Ectodermal cell (in vitro differentiated cells): ENCODE measurements around the gene CDIPT.
A peak's percentile ranks its signal among the peaks of the same experiment; 100 is the strongest.
"Not testable (repeated sequence)": the region's sequence is repeated elsewhere in the genome, so short reads cannot be mapped to it uniquely, and the experiment has no call there.

Source experiments
- H3K27ac ChIP-seq: 2 replicates; pipeline ENCODE4 v1.7.0; 2013; ENCODE audit warnings: mild to moderate bottlenecking, low read depth, low read length; ENCODE audit not compliant: insufficient read depth, poor library complexity, severe bottlenecking
- H3K27me3 ChIP-seq: 2 replicates; pipeline ENCODE4 v1.7.0; 2013; ENCODE audit warnings: mild to moderate bottlenecking, low read length; ENCODE audit not compliant: insufficient read depth, control insufficient read depth, poor library complexity, severe bottlenecking
- H3K36me3 ChIP-seq: one replicate; pipeline ENCODE4 v1.7.0; 2013; ENCODE audit warnings: low read length; ENCODE audit not compliant: control insufficient read depth, insufficient read depth
- H3K4me1 ChIP-seq: one replicate; pipeline ENCODE4 v1.7.0; 2013; ENCODE audit warnings: low read length; ENCODE audit not compliant: control insufficient read depth, insufficient read depth
- H3K4me3 ChIP-seq: 2 replicates; pipeline ENCODE4 v1.7.0; 2013; ENCODE audit warnings: low read depth, low read length, control low read depth; ENCODE audit not compliant: insufficient read depth
- H3K9me3 ChIP-seq: 2 replicates; pipeline ENCODE4 v1.7.0; 2013; ENCODE audit warnings: mild to moderate bottlenecking, low read length, moderate library complexity; ENCODE audit not compliant: control insufficient read depth
- WGBS, 2 experiments: methylation state at CpG; one replicate each; pipeline ENCODE4 v1.1.7; 2013; ENCODE audit warnings: missing lambda C conversion rate in 2 of 2; 5-methylcytosine and 5-hydroxymethylcytosine counted together

Gene CDIPT

DNA sequence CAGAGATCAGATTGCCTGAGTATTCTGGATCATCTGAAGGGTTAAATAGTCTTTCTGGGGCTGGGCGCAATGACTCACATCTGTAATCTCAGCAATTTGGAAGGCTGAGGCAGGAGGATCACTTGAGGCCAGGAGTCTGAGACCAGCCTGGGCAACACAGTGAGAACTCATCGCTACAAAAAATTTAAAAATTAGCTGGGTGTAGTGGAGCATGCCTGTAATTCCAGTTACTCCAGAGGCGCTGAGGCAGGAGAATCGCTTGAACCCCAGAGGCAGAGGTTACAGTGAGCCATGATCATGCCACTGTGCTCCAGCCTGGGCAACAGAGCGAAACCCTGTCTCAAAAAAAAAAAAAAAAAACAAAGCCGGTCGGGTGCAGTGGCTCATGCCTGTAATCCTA is 27.1 kb downstream of the CDIPT start:
- Histone ChIP-seq H3K27ac (no peak overlapping the region), H3K4me1 (no peaks in the 10 kb centered on the region), H3K36me3 (no peaks in the 10 kb centered on the region), H3K4me3 (no peak overlapping the region), H3K9me3 (no peaks in the 10 kb centered on the region), H3K27me3 (no peaks in the 10 kb centered on the region)
- 93 to 94% methylated on average over 7 of the region's 7 CpGs for WGBS, 2 experiments

DNA sequence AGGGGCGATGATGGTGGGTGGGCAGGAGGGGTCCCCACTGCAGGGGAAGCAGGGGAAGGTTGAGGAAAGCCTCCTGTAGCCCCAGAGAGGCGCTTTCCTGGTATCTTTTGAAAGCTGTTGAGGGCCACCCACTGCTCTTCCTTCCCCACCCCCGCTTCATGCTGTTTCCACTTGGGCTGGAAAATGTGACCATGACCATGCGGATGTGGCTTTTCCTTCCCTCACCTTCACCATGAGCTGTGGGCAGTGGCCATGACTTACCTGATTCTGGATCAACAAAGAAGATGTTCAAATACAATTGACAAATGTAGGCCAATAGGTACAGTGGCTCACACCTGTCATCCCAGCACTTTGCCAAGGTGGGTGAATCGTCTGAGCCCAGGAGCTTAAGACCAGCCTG is 28.9 kb downstream of the CDIPT start:
- no peak overlapping the region for H3K27ac ChIP-seq
- H3K36me3 ChIP-seq = no peaks in the 10 kb centered on the region
- H3K4me1 ChIP-seq = no peaks in the 10 kb centered on the region
- H3K9me3 ChIP-seq = no peaks in the 10 kb centered on the region
- no peaks in the 10 kb centered on the region for H3K27me3 ChIP-seq
- no peak overlapping the region for H3K4me3 ChIP-seq
- WGBS, 2 experiments = 89 to 91% methylated on average over 5 of the region's 5 CpGs

DNA sequence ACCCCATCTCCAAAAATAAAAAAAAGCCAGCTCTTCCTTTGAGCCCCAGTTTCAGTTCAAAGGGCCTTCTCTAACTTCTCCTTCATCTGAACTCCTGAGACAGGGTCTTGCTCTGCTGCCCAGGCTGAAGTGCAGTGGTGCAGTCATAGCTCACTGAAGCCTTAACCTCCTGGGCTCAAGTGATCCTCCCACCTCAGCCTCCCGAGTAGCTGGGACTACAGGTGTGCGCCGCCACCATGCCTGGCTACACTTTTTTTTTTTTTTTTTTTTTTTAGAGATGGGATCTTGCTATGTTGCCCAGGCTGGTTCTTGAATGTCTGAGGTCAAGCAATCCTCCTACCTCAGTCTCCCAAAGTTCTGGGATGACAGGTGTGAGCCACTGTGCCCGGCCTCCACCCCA is 29.8 kb downstream of the CDIPT start:
- H3K4me1 ChIP-seq, H3K4me3 ChIP-seq, H3K36me3 ChIP-seq, H3K9me3 ChIP-seq, H3K27me3 ChIP-seq, H3K27ac ChIP-seq: not testable (repeated sequence)
- WGBS, 2 experiments = 83 to 96% methylated on average over 4 of the region's 4 CpGs

DNA sequence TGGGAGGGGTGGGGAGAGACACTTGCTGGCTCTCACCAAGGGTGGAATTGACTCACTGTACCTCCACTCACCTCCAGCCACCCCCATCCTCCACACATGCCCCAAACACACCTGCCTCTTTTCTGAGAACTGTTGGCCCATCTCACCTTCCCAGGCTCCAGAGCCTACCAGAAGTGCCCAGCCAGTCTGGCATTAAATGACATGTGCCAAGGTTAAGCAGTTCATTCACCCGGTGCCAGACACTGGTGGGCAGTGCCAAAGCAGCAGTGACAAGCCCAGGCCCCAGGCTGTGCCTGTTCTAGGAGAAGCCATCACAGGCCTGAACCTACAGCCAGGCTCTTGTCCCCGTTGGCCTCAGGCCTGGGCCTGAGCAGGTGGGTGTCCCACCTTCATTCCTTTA is 31.5 kb downstream of the CDIPT start:
- 84 to 98% methylated on average over 2 of the region's 2 CpGs for WGBS, 2 experiments
- H3K9me3 ChIP-seq = no peaks in the 10 kb centered on the region
- no peaks in the 10 kb centered on the region for H3K36me3 ChIP-seq
- H3K4me1 ChIP-seq = no peaks in the 10 kb centered on the region
- no peak overlapping the region for H3K27ac ChIP-seq
- H3K27me3 ChIP-seq = no peaks in the 10 kb centered on the region
- H3K4me3 ChIP-seq = no peak overlapping the region

DNA sequence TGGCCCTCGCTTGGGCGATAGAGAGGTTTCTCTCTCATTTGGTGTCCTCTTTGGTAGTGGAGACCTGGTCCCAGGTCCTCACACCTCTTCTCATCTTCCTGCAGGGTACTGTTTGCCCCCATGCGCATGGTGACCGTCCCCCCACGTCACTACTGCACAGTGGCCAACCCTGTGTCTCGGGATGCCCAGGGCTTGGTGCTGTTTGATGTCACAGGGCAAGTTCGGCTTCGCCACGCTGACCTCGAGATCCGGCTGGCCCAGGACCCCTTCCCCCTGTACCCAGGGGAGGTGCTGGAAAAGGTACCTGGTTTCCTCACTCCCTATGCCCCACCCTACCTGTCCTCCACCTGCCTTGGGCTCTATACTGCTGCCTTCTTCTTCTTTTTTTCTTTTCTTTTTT is 32.3 kb downstream of the CDIPT start:
- WGBS, 2 experiments = 93 to 96% methylated on average over 11 of the region's 11 CpGs
- H3K4me1 ChIP-seq = no peaks in the 10 kb centered on the region
- no peak overlapping the region for H3K4me3 ChIP-seq
- H3K36me3 ChIP-seq = no peaks in the 10 kb centered on the region
- no peaks in the 10 kb centered on the region for H3K9me3 ChIP-seq
- no peak overlapping the region for H3K27ac ChIP-seq
- no peaks in the 10 kb centered on the region for H3K27me3 ChIP-seq

DNA sequence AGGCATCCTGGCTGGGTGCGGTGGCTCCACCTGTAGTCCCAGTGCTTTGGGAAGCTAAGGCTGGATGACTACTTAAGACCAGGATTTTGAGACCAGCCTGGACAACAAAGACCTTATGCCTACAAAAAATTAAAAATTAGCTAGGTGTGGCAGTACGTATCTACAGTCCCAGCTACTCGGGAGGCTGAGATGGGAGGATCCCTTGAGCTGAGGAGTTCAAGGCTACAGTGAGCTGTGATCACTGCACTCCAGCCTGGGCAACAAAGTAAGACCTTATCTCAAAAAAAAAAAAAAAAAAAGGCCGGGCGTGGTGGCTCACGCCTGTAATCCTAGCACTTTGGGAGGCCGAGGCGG is 36.7 kb downstream of the CDIPT start:
- Histone ChIP-seq H3K27ac (no peak overlapping the region), H3K4me1 (peaks cover 8% of the 10 kb centered on the region), H3K9me3 (no peaks in the 10 kb centered on the region), H3K4me3 (no peak overlapping the region), H3K27me3 (no peaks in the 10 kb centered on the region), H3K36me3 (no peaks in the 10 kb centered on the region)
- 92 to 97% methylated on average over 8 of the region's 8 CpGs for WGBS, 2 experiments

DNA sequence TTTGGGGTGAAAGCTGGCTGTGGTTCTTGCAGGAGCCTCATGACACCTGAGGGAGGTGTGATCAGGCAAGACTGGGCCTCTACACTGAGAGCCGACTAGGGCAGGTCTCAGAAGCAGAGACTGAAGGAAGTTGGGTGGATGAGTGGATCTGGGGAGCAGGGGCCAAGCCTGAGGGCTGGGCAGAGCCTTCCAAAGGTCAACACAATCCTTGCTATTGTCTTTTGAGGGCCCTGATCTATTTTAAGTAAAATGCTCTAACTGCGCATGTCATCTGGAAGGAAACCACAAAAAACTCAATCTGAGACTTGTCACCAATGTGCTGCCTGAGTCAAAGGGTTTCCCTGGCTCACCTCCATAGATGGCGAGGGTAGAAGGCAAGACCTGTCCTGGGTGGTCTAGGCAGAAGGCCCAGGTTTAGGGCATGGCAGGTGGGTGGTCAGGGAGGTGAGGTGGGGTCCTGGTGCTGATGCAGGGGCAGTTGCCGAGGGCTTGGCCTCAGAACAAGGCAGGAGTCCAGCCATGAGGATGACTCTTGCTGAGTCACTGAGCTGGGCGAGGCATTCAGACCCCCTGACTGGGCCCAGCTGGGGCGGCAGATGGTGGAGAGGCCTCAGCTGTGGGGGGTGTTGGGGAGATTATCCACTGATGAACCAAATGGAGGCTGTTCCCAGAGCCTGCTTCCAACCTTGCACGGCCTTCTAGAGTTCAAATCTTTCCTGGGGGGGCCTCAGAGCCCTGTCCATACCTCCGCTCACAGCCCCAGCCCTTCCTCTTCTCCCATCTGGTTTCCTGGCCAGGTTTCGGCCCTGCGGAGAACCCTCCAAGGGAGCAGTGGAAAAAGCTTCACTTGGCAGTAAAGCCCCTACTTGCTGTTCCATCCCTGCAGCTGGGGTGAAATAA is 37.6 kb downstream of the CDIPT start:
- Histone ChIP-seq H3K9me3 (no peaks in the 10 kb centered on the region), H3K27ac (peak overlapping the region; percentile 69), H3K4me3 (no peak overlapping the region), H3K27me3 (no peaks in the 10 kb centered on the region), H3K4me1 (peaks cover 8% of the 10 kb centered on the region), H3K36me3 (no peaks in the 10 kb centered on the region)
- 82 to 85% methylated on average over 10 of the region's 10 CpGs for WGBS, 2 experiments

DNA sequence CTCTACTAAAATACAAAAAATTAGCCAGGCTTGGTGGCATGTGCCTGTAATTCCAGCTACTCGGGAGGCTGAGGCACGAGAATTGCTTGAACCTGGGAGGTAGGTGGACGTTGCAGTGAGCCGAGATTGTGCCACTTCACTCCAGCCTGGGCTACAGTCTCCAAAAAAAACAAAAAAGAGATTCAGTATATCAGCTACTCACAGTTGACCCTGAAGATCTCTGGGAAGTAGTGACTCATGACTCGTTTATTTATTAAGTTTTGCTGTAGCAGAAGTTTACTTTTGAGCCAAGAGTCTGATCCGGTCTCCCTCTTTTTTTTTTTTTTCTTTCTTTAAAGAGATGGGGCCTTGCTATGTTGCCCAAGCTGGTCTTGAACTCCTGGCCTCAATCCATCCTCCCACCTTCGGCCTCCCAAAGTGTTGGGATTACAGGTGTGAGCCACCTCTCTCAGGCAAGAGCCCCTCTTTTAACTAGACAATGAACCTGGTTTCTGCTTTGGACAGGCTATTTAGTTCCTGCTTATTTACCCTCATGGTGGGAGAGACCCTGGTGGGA is 38.4 kb downstream of the CDIPT start:
- H3K4me3 ChIP-seq = no peak overlapping the region
- H3K4me1 ChIP-seq = peaks cover 8% of the 10 kb centered on the region
- no peaks in the 10 kb centered on the region for H3K27me3 ChIP-seq
- peaks cover 5% of the 10 kb centered on the region for H3K36me3 ChIP-seq
- H3K9me3 ChIP-seq = no peaks in the 10 kb centered on the region
- H3K27ac ChIP-seq = no peak overlapping the region
- WGBS, 2 experiments = 94 to 95% methylated on average over 7 of the region's 7 CpGs

DNA sequence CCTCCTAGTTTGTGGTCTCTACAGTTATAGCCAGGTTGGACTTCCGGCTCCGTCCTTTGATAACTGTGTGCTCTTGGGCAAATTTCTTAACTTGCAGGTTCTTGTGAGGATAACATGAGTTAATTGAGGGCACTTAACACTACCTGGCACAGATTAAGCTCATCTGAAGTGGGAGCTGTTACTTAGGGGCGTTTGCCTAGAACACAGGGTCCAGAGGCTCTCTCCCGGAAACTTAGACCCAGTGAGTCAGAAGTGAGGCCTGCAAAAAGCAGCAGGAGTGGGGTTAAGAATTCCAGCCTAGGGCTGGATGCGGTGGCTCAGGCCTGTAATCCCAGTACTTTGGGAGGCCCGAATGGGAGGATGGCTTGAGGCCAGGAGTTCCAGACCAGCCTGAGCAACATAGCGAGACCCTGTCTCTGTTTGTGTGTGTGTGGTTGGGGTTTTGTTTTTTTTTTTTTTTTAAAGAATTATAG is 41.3 kb downstream of the CDIPT start:
- peaks cover 20% of the 10 kb centered on the region for H3K36me3 ChIP-seq
- H3K4me1 ChIP-seq = peaks cover 17% of the 10 kb centered on the region
- H3K4me3 ChIP-seq = no peak overlapping the region
- no peaks in the 10 kb centered on the region for H3K27me3 ChIP-seq
- peak overlapping the region; percentile 6 for H3K27ac ChIP-seq
- H3K9me3 ChIP-seq = no peaks in the 10 kb centered on the region
- WGBS, 2 experiments = 92 to 93% methylated on average over 7 of the region's 7 CpGs

DNA sequence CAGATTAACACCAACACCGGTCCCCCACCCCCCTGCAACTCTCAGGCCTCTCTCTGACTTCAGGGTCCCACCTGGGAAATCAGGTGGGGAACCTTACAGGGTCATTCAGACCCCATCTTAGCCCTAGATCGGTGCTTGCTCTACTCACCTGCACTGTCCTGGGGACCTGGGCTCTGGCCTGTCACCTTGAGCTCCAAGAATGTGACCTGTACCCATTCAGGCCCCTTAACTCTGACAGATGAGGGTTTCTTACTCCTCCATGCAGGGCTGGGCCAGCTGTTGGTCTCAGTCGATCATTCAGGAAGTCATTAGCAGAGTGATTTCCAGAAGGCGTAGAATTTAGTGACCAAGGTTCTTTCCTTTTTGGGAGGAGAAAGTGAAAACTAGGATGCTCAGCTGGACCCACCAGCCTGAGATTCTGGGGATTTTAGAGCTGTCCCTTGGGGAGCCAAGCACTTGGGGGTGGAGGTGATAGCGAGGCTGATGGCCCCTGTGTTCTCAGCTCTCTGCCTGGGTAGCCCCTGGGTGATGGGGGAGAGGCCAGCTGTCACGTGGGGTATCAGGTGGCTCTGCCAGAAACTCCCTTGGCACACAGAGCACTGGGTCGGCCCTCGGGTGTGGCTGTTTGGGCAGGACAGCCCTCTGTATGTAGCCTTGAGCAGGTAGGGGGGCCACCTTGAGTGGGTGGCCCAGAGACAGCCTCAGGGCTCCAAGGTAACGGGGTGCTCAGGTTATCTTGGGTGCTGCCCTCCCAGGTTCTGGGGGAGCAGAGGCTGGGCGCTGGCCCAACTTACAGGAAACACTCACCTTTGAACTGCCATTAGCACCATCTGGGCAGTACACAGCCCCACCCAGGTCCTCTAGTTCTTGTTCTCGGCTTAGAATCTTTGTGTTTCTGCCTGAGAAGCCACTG is 42.0 kb downstream of the CDIPT start:
- 93 to 94% methylated on average over 11 of the region's 11 CpGs for WGBS, 2 experiments
- Histone ChIP-seq H3K36me3 (peaks cover 20% of the 10 kb centered on the region), H3K27me3 (no peaks in the 10 kb centered on the region), H3K27ac (no peak overlapping the region), H3K9me3 (no peaks in the 10 kb centered on the region), H3K4me3 (no peak overlapping the region), H3K4me1 (peaks cover 17% of the 10 kb centered on the region)
